GM23338 (cell line): Measurements from ENCODE around the gene MICAL2.

Experiments
- CREB1 ChIP-seq: fragments of 250-450 bp; sonication (Bioruptor Pico); IDR thresholded peaks from 2 replicates; pipeline ENCODE4 v1.5.0; 2020; ENCODE audit warnings: low read depth, mild to moderate bottlenecking, moderate library complexity
- EZH2 ChIP-seq: fragments of 200-600 bp; sonication (generic); IDR thresholded peaks from one replicate; pipeline ENCODE4 v1.8.0; 2017; ENCODE audit warnings: antibody characterized with exemption, mild to moderate bottlenecking, low read depth; ENCODE audit not compliant: unreplicated experiment
- POLR2AphosphoS5 ChIP-seq: IDR thresholded peaks from 2 replicates; pipeline ENCODE4 v1.6.1; 2016; ENCODE audit warnings: antibody characterized with exemption, low read depth
- TF ChIP-seq, protein P1 (sequence below), 2 experiments: fragments of 200-600 bp in 1 of 2; sonication (generic) in 1 of 2; conservative IDR thresholded peaks; 2 replicates each; pipeline versions ENCODE4 v1.5.1 to v1.6.1; 2016 to 2017; ENCODE audit warnings: antibody characterized with exemption in 2 of 2, low read depth in 2 of 2, mild to moderate bottlenecking in 2 of 2, moderate library complexity in 1 of 2
- TF ChIP-seq, protein P2 (sequence below): IDR thresholded peaks from one replicate; pipeline ENCODE4 v1.6.1; 2018; ENCODE audit warnings: antibody characterized with exemption; ENCODE audit not compliant: unreplicated experiment

DNA sequence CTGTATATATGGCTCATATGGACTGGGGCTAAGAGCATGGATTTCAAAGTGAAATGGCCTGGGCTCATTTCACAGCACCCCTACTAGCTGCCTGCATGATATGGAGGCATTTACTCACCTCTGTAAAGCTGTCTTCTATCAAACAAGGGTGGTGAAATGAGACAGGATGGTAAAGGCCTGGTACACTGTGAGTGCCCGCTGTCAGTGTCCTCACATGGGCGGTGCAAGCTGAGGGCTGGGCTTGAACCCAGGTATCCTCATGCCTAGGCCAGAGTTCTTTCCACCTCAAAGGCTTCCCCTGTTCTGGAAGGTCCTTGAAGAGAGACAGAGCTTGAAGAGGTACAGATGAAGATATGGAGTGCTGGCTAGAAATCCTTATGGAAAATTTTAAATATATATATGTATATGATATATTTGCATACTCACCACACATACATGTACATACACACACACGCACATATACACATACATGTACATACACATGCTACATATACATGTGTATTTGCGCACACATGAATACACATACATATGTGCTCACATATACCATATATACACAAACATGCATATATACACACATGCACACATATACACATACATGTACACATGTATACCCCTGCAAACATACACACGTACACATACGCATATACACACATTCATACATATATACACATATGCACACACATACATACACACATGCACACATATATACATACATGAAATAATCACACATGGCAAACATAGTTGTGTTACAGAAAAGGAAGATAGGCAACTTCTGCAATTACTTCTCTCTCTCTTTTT lies 44.7 kb downstream of the MICAL2 start:
- no peak for TF ChIP-seq POLR2AphosphoS5
- TF ChIP-seq, protein P1, sequence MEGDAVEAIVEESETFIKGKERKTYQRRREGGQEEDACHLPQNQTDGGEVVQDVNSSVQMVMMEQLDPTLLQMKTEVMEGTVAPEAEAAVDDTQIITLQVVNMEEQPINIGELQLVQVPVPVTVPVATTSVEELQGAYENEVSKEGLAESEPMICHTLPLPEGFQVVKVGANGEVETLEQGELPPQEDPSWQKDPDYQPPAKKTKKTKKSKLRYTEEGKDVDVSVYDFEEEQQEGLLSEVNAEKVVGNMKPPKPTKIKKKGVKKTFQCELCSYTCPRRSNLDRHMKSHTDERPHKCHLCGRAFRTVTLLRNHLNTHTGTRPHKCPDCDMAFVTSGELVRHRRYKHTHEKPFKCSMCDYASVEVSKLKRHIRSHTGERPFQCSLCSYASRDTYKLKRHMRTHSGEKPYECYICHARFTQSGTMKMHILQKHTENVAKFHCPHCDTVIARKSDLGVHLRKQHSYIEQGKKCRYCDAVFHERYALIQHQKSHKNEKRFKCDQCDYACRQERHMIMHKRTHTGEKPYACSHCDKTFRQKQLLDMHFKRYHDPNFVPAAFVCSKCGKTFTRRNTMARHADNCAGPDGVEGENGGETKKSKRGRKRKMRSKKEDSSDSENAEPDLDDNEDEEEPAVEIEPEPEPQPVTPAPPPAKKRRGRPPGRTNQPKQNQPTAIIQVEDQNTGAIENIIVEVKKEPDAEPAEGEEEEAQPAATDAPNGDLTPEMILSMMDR (conservative IDR thresholded peaks at IDR 0.05; ENCODE audit: low read depth in 2 of 2) = no peak
- no peak for TF ChIP-seq EZH2
- no peak for TF ChIP-seq CREB1 (CRISPR knock-in tag)
- TF ChIP-seq, protein P2, sequence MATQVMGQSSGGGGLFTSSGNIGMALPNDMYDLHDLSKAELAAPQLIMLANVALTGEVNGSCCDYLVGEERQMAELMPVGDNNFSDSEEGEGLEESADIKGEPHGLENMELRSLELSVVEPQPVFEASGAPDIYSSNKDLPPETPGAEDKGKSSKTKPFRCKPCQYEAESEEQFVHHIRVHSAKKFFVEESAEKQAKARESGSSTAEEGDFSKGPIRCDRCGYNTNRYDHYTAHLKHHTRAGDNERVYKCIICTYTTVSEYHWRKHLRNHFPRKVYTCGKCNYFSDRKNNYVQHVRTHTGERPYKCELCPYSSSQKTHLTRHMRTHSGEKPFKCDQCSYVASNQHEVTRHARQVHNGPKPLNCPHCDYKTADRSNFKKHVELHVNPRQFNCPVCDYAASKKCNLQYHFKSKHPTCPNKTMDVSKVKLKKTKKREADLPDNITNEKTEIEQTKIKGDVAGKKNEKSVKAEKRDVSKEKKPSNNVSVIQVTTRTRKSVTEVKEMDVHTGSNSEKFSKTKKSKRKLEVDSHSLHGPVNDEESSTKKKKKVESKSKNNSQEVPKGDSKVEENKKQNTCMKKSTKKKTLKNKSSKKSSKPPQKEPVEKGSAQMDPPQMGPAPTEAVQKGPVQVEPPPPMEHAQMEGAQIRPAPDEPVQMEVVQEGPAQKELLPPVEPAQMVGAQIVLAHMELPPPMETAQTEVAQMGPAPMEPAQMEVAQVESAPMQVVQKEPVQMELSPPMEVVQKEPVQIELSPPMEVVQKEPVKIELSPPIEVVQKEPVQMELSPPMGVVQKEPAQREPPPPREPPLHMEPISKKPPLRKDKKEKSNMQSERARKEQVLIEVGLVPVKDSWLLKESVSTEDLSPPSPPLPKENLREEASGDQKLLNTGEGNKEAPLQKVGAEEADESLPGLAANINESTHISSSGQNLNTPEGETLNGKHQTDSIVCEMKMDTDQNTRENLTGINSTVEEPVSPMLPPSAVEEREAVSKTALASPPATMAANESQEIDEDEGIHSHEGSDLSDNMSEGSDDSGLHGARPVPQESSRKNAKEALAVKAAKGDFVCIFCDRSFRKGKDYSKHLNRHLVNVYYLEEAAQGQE = no peak
